GM12872 (cell line): ENCODE results near the gene CAPN8.

ENCODE experiments used
- TF ChIP-seq, protein P1 (sequence below): IDR thresholded peaks from 3 replicates; pipeline ENCODE4 v1.5.1; 2011; ENCODE audit warnings: low read depth, mild to moderate bottlenecking, low read length, moderate library complexity; ENCODE audit not compliant: insufficient read depth

The CAPN8 gene

DNA sequence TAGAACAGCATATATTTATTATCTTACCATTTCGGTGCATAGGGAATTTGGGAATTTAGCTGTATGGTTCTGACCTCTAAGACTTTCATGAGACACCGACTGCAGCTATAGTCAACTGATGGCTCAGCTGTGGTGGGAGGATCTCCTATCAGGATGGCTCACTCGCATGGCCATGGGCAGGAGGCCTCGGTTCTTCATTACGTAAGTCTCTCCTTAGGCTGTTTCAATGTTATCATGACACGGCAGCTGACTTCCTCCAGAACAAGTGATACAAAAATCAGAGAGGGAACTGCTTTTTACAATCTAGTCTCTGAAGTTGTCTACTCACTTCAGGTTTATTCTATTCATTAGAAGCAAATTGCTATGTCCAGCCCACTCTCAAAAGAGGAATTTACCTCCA, 13.3 kb upstream of the CAPN8 start:
- TF ChIP-seq, protein P1, sequence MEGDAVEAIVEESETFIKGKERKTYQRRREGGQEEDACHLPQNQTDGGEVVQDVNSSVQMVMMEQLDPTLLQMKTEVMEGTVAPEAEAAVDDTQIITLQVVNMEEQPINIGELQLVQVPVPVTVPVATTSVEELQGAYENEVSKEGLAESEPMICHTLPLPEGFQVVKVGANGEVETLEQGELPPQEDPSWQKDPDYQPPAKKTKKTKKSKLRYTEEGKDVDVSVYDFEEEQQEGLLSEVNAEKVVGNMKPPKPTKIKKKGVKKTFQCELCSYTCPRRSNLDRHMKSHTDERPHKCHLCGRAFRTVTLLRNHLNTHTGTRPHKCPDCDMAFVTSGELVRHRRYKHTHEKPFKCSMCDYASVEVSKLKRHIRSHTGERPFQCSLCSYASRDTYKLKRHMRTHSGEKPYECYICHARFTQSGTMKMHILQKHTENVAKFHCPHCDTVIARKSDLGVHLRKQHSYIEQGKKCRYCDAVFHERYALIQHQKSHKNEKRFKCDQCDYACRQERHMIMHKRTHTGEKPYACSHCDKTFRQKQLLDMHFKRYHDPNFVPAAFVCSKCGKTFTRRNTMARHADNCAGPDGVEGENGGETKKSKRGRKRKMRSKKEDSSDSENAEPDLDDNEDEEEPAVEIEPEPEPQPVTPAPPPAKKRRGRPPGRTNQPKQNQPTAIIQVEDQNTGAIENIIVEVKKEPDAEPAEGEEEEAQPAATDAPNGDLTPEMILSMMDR: no peak

DNA sequence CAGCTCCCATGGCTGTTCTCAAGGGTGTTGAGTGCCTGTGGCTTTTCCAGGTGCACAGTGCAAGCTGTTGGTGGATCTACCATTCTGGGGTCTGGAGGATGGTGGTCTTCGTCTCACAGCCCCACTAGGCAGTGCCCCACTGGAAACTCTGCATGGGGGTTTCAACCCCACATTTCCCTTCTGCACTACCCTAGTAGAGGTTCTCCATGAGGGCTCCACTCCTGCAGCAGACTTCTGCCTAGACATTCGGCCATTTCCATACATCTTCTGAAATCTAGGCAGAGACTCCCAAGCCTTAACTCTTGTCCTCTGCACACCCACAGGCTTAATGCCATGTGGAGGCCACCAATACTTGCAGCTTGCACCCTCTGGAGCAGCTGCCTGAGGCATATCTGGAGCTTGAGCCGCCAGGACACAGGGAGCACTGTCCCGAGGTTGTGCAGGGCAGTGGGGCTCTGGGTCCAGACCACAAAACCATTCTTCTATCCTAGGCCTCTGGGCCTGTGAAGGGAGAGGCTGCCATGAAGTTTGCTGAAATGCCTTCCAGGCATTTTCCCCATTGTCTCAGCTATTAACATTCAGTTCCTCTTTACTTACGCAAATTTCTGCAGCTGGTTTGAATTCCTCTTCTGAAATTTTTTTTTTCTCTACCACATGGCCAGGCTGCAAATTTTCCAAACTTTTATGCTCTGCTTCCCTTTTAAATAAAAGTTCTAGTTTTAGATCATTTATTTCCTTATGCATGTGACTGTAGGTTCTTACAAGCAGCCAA, 8.8 kb upstream of the CAPN8 start:
- TF ChIP-seq, protein P1: no peak

DNA sequence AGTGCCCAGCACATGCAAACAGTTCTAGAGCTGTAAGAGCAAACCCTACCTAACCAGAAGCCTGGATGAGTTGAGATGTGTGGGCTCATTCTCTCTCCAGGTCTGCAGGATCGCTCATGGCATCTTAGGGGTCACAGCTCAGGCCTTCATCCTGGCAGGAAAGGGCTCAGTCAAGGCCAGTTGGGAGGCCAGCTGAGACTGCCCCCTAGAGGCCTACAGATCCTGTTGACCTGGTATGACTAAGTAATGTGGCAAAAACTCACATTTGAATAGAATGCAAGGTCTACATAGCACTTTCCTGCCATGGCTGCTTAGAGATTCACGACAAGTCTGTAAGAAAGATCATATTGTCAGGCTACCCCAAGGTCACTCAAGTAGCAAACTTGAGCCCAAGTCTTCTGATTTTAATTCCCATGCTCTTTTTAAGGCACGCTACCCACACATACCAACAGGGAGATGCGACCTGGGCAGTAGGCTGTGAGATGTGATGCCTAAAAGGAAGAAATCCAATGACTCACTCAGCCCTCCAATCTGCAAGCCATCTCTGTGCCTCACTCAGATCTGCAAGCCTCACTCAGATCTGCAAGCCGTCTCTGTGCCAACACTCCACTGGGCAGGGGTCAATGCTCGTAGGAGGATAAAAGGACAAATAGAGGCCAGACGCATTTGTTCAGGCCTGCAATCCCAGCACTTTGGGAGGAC, 5.1 kb upstream of the CAPN8 start:
- TF ChIP-seq, protein P1: peak; percentile 67

DNA sequence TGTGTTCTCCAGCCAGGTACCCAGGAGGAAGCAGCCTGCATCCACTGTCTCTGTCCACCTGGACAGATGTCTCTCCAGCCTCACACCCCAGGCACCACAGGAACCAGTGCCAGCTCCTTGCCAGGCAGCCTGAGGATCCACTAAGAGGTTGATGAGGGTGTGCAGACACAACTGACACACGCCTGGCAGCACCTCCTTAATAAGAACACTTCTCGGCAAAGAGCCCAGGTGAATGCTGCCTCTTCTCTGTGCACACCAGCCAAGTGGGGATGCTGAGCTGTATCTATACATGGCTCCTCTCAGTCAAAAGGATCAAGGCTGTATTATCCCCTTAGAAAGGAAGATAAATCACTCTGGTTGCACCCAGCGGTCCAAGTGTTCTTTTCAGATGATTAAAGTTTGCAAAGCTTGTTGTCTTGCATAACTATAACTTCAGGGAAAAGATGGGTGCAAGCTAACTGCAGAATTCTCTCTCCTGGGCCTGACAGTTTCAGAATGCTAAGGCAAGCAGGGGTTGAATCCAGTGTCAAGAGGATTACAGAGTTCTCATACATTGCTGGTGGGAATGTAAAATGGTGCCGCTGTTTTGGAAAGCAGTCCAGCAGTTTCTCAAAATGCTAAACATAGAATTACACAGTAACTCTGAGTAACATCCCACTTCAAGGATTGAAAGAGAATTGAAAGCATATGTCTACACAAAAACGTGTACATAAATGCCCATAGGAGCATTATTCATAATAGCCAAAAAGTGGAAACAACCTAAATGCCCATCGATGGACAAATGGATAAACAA, 3.7 kb upstream of the CAPN8 start:
- TF ChIP-seq, protein P1: no peak

- TF ChIP-seq, protein P1: no peak
Observed at GRCh38 chr1:223667484-223668182, 2.1 kb upstream of the CAPN8 start.

GRCh38 chr1:223664106-223664505, 1.4 kb downstream of the CAPN8 start:
- TF ChIP-seq, protein P1: no peak

GRCh38 chr1:223662943-223663342, 2.6 kb downstream of the CAPN8 start:
- TF ChIP-seq, protein P1: no peak
